CD4-positive, alpha-beta T cell (primary cell): ENCODE measurements around the gene TNFAIP1. TPM values are rescaled to one million over a fixed set of nuclear protein-coding genes. Genes with fewer than 3 reads are reported as not detected.

Experiments
- ATAC-seq: fragments of 200-7000 bp; cut with Tn5 transposase; one replicate; pipeline ENCODE4 v1.10.0; 2022; ENCODE audit warnings: mild to moderate bottlenecking; ENCODE audit not compliant: poor library complexity
- CTCF ChIA-PET: fragments of 350-600 bp; sonication (Branson Sonifier 250); formaldehyde crosslinking; loops from one replicate; lab custom pipeline; 2021; ENCODE audit warnings: antibody characterized with exemption, inconsistent platforms; lab: Charles Lee
- POLR2A ChIA-PET: fragments of 350-600 bp; sonication (Branson Sonifier 250); formaldehyde crosslinking; loops from one replicate; lab custom pipeline; 2021; ENCODE audit warnings: antibody characterized with exemption, inconsistent platforms; lab: Charles Lee
- DNase-seq, 14 experiments: peaks; one replicate each; pipeline ENCODE4 v3.0.0-alpha.2; 2013 to 2020; ENCODE audit warnings: mixed read lengths in 2 of 14
- H3K27ac ChIP-seq, 2 donors: one replicate each; pipeline versions ENCODE4 v1.5.1 to v1.7.0; 2013; ENCODE audit warnings: low read length in 2 of 2, low read depth in 1 of 2, mild to moderate bottlenecking in 1 of 2
- H3K27me3 ChIP-seq, 2 experiments: 1 replicate in 1 of 2; 2 replicates in 1 of 2; pipeline versions ENCODE4 v1.6.1 to v1.7.0; 2013; ENCODE audit warnings: low read length in 2 of 2, control low read depth in 1 of 2, mild to moderate bottlenecking in 1 of 2, moderate library complexity in 1 of 2; ENCODE audit not compliant: insufficient read depth in 2 of 2, control insufficient read depth in 1 of 2
- H3K36me3 ChIP-seq: one replicate; pipeline ENCODE4 v1.6.1; 2013; ENCODE audit warnings: low read length, control low read depth; ENCODE audit not compliant: insufficient read depth
- H3K4me1 ChIP-seq: one replicate; pipeline ENCODE4 v1.6.1; 2013; ENCODE audit warnings: low read length, control low read depth; ENCODE audit not compliant: insufficient read depth
- H3K4me3 ChIP-seq: one replicate; pipeline ENCODE4 v1.5.1; 2013; ENCODE audit warnings: mild to moderate bottlenecking, low read length, moderate library complexity
- H3K9me3 ChIP-seq, 2 experiments: 1 replicate in 1 of 2; 2 replicates in 1 of 2; pipeline versions ENCODE4 v1.6.1 to v1.7.0; 2013; ENCODE audit warnings: low read length in 2 of 2, mild to moderate bottlenecking in 2 of 2, control low read depth in 1 of 2, moderate library complexity in 1 of 2; ENCODE audit not compliant: control insufficient read depth in 1 of 2, insufficient read depth in 1 of 2
- H3K27ac Mint-ChIP-seq: one replicate; pipeline ENCODE4 v1.8.0; 2020; ENCODE audit warnings: mixed read lengths
- H3K27me3 Mint-ChIP-seq: one replicate; pipeline ENCODE4 v1.8.0; 2021; ENCODE audit warnings: mixed read lengths
- H3K36me3 Mint-ChIP-seq: one replicate; pipeline ENCODE4 v1.8.0; 2021; ENCODE audit warnings: low read depth, mixed read lengths
- H3K4me1 Mint-ChIP-seq: one replicate; pipeline ENCODE4 v1.8.0; 2021; ENCODE audit warnings: low read depth, mixed read lengths
- H3K4me3 Mint-ChIP-seq: one replicate; pipeline ENCODE4 v1.8.0; 2020; ENCODE audit warnings: mild to moderate bottlenecking, mixed read lengths
- H3K9me3 Mint-ChIP-seq: one replicate; pipeline ENCODE4 v1.8.0; 2020; ENCODE audit warnings: mixed read lengths
- intact Hi-C, 2 experiments: fragments of 100-400 bp; cut with DNase I in 1 of 2; cut with micrococcal nuclease in 1 of 2; formaldehyde crosslinking; loops; one replicate each; pipeline versions ENCODE4 v1.15.1 to v1.9.0; 2023 to 2025; cut with DNase I, micrococcal nuclease
- total RNA-seq, 174 experiments: library from RNA in 2 of 174; stranded (reverse) in 2 of 174; gene quantifications; one replicate each; pipeline ENCODE4 v1.2.3 and lab custom pipeline; 2021 to 2026
- TF ChIP-seq, protein P1 (sequence below): fragments of 200-600 bp; IDR thresholded peaks from one replicate; pipeline ENCODE4 v1.8.0; 2022; ENCODE audit warnings: antibody characterized with exemption, mild to moderate bottlenecking

Gene TNFAIP1
- total RNA-seq, 2 experiments from 2014 or later, result 9.5 to 12.1 TPM

DNA sequence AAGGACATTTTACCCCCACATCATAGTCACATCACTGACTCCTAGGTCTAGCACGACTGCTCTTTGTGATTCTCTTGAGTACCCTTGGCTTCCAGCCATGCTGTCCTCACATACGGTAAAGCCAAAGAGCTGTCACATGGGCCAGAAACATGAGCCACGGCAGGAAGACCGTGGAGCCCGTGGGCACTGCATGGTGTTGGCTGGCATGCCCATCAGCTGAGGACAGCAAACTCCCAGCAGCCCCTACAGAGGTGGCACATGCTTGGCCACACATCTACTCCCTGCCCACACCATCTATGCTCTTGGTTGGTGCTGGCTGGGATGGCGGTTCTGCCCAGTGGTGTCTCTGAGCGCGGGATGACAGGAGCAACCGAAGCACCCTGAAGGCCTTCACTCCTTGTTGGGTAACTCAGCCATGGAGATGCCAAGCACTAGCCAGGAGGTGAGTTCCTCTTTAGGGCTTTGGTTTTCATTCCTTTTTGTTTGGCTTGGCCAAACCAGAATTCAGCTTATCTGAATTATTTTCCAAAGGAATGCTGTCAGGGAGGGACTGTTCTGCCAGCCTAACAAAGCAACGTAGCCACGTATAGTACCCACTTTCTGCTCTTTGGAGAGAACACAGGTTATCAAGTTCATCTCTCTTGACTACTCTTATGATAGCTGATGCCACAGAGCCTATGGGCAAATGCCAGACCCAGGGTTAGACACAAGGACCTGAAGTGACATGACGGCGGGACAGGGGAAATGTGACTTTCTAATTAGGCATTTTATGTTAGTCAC lies 10.0 kb downstream of the TNFAIP1 start:
- Histone ChIP-seq H3K4me3 (no peak overlapping the region), H3K27me3 (no peaks in the 10 kb centered on the region), H3K4me1 (no peaks in the 10 kb centered on the region), H3K27ac (no peak overlapping the region), H3K9me3 (no peaks in the 10 kb centered on the region), H3K36me3 (peaks cover 91% of the 10 kb centered on the region)
- TF ChIP-seq, protein P1, sequence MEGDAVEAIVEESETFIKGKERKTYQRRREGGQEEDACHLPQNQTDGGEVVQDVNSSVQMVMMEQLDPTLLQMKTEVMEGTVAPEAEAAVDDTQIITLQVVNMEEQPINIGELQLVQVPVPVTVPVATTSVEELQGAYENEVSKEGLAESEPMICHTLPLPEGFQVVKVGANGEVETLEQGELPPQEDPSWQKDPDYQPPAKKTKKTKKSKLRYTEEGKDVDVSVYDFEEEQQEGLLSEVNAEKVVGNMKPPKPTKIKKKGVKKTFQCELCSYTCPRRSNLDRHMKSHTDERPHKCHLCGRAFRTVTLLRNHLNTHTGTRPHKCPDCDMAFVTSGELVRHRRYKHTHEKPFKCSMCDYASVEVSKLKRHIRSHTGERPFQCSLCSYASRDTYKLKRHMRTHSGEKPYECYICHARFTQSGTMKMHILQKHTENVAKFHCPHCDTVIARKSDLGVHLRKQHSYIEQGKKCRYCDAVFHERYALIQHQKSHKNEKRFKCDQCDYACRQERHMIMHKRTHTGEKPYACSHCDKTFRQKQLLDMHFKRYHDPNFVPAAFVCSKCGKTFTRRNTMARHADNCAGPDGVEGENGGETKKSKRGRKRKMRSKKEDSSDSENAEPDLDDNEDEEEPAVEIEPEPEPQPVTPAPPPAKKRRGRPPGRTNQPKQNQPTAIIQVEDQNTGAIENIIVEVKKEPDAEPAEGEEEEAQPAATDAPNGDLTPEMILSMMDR, result no peak
- H3K4me1 Mint-ChIP-seq, result no peaks in the 10 kb centered on the region
- peaks cover 87% of the 10 kb centered on the region for H3K36me3 Mint-ChIP-seq
- no peak for DNase-seq
- ChIA-PET CTCF (no interaction called here), POLR2A (interaction anchor here (1.9 to 2.1 kb wide), 2 partner anchors 10 to 12 kb away, joined by 6 to 8 read pairs; partner anchors contain the start of genes IFT20, POLDIP2 and TNFAIP1)
- no peak for ATAC-seq
- no peaks in the 10 kb centered on the region for H3K27me3 Mint-ChIP-seq
- no peaks in the 10 kb centered on the region for H3K9me3 Mint-ChIP-seq
- H3K4me3 Mint-ChIP-seq, result no peak overlapping the region
- no peak overlapping the region for H3K27ac Mint-ChIP-seq
- intact Hi-C loops, result no loop called here

DNA sequence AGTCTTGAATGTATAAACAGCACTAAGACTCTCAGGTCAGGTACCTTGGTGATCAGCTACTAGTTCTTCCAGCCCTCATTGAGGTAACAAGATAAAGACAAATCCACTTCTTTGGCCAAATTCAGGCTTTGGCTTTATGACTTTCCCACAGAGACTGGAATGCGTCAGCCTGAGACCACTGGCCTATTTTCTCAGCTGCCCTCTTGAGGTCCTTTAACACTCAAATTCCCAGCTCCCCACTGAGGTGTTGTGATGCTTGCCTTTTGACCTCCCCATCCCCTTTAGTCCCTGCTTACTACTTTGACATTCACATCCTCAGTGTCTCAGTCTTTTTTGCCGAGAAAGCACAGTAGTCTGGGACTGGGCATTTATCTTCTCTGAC lies 10.6 kb downstream of the TNFAIP1 start:
- peaks cover 91% of the 10 kb centered on the region for H3K36me3 ChIP-seq
- Mint-ChIP-seq H3K27ac (peak overlapping the region; percentile 39), H3K9me3 (no peaks in the 10 kb centered on the region), H3K36me3 (peaks cover 87% of the 10 kb centered on the region), H3K27me3 (no peaks in the 10 kb centered on the region), H3K4me3 (no peak overlapping the region), H3K4me1 (no peaks in the 10 kb centered on the region)
- intact Hi-C loops, result no loop called here
- H3K27me3 ChIP-seq, result no peaks in the 10 kb centered on the region
- no peak for ATAC-seq
- no peaks in the 10 kb centered on the region for H3K9me3 ChIP-seq
- ChIA-PET POLR2A (interaction anchor here (1.9 to 2.1 kb wide), 2 partner anchors 10 to 11 kb away, joined by 6 to 8 read pairs; partner anchors contain the start of genes IFT20, POLDIP2 and TNFAIP1), CTCF (no interaction called here)
- DNase-seq, result no peak
- no peaks in the 10 kb centered on the region for H3K4me1 ChIP-seq
- no peak overlapping the region for H3K27ac ChIP-seq
- TF ChIP-seq, protein P1, result no peak
- no peak overlapping the region for H3K4me3 ChIP-seq

DNA sequence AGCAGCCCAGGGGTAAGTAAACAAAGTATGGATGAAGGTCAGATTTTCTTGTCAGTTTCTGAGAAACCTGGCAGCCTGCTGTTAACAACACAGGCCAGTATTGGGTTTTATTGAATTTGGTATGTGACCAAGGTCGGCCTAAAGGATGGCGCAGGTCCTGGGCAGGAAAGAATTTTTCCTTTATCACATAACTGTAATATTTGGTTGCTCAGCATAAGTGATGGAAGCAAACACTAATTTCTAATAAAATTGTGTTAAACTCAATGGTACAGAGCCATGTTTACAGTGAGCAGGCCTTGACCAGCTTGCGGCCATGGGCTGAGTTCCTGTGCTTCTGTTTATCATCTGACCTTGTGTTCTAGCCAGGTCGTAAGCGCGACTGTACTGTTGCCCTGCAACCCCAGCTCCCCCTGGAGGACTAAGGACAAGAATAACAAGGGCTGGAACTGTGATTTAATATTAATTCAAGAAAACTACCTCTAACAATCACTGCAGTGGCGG lies 11.2 kb downstream of the TNFAIP1 start:
- Histone ChIP-seq H3K9me3 (no peaks in the 10 kb centered on the region), H3K36me3 (peaks cover 91% of the 10 kb centered on the region), H3K4me3 (no peak overlapping the region), H3K27me3 (no peaks in the 10 kb centered on the region), H3K4me1 (no peaks in the 10 kb centered on the region), H3K27ac (no peak overlapping the region)
- Mint-ChIP-seq H3K9me3 (no peaks in the 10 kb centered on the region), H3K4me3 (no peak overlapping the region), H3K36me3 (peaks cover 87% of the 10 kb centered on the region), H3K27me3 (no peaks in the 10 kb centered on the region), H3K4me1 (no peaks in the 10 kb centered on the region), H3K27ac (peak overlapping the region; percentile 39)
- ATAC-seq, result no peak
- CTCF ChIA-PET, result no interaction called here
- POLR2A ChIA-PET, result interaction anchor here (1.9 to 2.1 kb wide), 2 partner anchors 10 to 11 kb away, joined by 6 to 8 read pairs; partner anchors contain the start of genes IFT20, POLDIP2 and TNFAIP1
- intact Hi-C loops, result no loop called here
- TF ChIP-seq, protein P1, result no peak
- DNase-seq, result no peak
